Stimulated activated CD4-positive, alpha-beta T cell treated with anti-CD3 and anti-CD28 coated beads, Interleukin-2, amount 100 ng/mL, for 24 hours (primary cell): Measurements from ENCODE around the gene SLC32A1.
A peak's percentile ranks its signal among the peaks of the same experiment; 100 is the strongest.

Experiments used
- DNase-seq, 2 donors: peaks; one replicate each; pipeline ENCODE4 v3.0.0-alpha.2; 2020

Gene SLC32A1

GRCh38 chr20:38725931-38726803, 1.9 kb downstream of the SLC32A1 start:
- peak; percentile 60 to 67 for DNase-seq

DNA sequence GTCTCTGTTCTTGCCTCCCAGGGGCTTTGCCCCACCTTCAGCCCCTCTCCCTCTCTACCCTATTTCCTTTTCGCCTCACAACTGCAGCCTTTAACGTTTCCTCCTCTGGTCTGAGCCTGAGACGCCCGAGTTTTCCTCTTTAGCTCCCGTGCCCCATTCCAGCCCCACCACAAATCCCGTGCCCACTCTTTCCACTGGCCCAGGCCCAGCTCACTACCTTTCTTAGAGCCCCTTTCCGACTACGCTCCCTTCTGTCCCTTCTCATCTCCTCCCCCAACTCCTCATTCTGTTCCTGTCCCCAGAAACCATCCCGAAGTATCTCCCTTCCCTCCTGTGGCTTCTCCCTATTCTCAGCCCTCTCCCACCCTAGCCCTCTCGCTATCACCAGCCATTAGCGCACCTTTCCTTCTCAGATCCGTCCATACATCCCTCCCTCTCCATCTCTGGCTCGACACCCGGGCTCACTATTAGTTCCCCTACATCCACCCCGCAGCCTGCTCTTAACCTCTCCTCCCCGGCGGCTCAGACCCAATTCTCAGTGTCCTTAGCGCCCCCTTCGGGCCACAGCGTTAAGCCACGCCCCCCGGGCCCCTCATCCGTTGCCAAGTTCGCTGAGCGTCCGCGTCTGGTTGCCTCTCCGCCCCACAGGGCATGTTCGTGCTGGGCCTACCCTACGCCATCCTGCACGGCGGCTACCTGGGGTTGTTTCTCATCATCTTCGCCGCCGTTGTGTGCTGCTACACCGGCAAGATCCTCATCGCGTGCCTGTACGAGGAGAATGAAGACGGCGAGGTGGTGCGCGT, 2.7 kb downstream of the SLC32A1 start:
- DNase-seq = peak; percentile 69 to 82

- no peak for DNase-seq
These were observed 3.4 kb downstream of the SLC32A1 start for GRCh38 chr20:38727607-38728190.

GRCh38 chr20:38728191-38728781, 4.0 kb downstream of the SLC32A1 start:
- peak in 1 of 2 donors; percentile 6 for DNase-seq

DNA sequence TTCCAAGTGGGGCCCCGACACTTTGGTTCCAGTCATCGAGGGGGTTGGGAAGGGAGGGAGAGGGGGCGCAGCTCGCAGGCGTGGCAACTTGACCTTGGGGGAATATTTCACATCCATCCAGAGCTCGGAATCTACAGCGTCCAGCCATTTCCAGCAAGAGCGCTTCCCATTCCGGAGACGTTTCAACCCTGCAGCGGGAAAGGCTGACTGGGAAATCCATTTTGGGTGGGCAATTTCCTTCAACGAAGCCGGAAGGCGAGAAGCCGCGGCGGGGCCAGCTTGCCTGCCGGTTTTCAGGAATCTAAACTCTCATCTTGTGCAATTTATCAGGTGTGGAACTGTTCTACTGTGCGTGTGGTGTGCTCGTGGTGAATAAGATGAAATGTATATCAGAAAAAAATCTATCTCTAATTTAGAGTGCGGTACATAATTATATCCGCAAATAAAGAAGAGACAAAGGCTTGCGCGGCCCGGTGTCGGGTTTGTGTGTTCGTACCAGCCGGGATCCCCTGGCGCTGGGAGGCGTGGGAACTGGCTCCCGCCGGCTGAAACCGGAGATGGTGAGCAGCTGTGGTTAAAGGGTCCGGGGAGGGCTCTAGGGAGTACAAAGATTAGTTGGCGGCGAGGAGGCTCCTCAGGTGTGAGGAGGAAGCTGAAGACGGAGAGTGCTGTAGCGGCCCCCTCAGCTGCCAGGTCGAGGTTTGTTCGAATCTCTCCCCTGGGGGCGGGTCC, 4.8 kb downstream of the SLC32A1 start:
- peak in 1 of 2 donors; percentile 25 for DNase-seq

DNA sequence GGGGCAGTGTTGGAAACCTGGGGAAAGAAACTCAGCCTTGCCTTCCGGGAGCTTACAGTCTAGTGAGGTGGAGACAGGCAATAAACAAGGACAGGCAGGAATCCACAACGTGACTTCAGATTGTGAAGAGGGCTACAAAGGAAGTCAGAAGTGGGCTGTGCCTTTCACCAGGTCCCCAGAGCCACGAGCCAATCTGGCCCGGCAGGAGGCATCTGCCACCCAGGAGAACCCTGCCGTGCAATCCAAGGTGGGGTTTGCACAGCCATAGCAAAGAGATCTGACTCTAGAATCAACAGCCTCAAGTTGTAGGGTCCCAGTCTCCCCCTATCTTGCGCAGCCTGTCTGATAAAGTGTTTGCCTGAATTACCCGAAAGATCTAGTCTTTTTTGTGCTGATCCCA, 5.5 kb downstream of the SLC32A1 start:
- peak in 1 of 2 donors; percentile 2 for DNase-seq

GRCh38 chr20:38730167-38730988, 6.1 kb downstream of the SLC32A1 start:
- DNase-seq = peak in 1 of 2 donors; percentile 16

- peak; percentile 87 to 89 for DNase-seq
These were observed 6.9 kb downstream of the SLC32A1 start for GRCh38 chr20:38730989-38731737.

DNA sequence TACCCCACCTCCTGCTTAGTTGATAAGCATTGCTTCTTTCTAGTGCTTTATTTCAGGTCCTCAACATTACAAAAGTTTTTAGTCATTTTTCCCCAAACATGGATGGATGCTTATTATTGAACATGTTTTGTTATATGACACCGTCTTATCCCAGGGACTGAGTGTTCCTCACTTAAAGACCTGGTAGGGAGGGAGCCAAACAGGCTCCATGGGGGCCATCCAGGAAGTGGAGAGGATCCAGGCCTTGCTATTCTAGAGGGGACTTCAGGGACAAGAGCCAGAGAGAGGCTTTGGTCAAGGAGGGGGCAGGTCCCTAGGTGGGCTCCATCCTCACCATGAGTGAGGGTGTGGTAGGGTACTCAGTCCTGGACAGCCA, 7.4 kb downstream of the SLC32A1 start:
- DNase-seq = no peak

- no peak for DNase-seq
These were observed 8.7 kb downstream of the SLC32A1 start for GRCh38 chr20:38732981-38733380.

DNA sequence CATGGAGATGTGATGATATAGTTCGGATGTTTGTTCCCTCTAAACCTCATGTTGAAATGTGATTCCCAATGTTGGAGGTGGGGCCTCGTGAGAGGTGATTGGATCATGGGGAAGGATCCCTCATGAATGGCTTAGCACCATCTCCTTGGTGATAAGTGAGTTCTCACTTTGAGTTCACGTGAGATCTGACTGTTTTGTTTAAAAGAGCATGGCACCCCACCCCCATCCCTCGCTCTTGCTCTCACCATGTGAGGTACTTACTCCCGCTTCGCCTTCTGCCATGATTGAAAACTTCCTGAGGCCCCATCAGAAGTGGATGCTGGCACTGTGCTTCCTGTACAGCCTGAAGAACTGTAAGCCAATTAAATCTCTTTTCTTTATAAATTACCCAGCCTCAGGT, 10.9 kb downstream of the SLC32A1 start:
- no peak for DNase-seq

GRCh38 chr20:38737887-38738286, 13.6 kb downstream of the SLC32A1 start:
- no peak for DNase-seq

GRCh38 chr20:38745757-38746156, 21.5 kb downstream of the SLC32A1 start:
- DNase-seq = no peak

DNA sequence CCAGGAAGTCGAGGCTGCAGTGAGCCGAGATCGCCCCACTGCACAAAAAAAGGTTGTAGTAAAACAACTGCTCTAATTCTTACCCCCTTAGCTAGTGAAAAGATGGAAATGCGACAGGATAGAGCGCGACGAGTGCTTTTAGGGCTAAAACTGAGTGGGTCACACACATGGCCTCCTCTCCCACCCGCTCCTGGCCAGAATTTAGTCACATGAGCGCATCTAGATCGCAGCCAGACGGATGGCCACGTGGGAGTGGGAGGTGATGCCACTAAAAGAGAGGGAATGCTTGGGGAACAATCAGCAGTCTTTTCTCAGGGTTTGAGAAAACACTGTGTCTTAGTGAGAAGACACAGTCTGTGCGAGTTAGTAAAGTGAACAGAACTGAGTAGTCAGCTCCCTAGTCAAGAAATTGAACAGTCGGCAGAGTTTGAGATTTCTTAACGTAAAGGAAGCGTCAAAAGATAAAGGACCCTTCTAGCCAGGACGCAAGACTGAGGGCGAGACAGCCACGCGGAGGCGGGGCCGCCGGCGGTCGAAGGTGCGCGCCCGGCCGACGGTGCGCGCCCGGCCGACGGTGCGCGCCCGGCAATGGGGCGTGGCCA, 23.3 kb downstream of the SLC32A1 start:
- DNase-seq = no peak

GRCh38 chr20:38748097-38748860, 24.0 kb downstream of the SLC32A1 start, which contains the start of gene ACTR5:
TSS of gene ACTR5 (plus strand) at chr20:38748460. CDS start at chr20:38748479, 19 bp downstream.
- peak; percentile 98 to 99 for DNase-seq

DNA sequence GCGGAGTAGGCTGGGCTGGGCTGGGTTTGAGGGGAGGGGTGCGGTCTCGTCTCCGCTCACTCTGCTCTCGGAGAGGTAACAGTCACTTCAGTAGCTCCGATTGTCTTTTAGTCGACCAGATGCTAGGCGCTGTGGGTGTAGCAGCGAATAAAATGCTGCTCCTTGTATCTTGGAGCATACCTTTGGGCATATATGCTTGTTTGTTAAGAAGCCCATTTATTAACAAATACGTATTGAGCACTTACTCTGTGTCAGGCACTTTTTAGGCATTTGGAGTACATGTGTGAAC, 24.5 kb downstream of the SLC32A1 start:
- peak; percentile 62 to 66 for DNase-seq

GRCh38 chr20:38751360-38751976, 27.2 kb downstream of the SLC32A1 start:
- DNase-seq = peak in 1 of 2 donors; percentile 33

GRCh38 chr20:38752029-38752428, 27.7 kb downstream of the SLC32A1 start:
- no peak for DNase-seq

DNA sequence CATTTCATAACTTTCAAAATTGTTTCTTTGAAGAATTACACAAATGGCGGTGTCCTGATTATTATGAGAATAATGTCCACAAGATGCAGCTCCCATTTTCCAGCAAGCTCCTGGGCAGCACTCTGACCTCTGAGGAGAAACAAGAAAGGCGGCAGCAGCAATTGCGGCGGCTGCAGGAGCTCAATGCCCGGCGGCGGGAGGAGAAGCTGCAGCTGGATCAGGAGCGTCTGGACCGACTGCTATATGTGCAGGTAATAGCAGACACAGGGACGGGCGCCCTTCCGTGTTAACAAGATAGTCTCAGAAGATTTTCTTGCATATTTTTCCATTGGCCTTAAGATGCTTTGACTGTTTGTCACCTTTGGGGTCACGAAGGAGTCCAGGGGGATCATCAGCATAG, 30.6 kb downstream of the SLC32A1 start:
- no peak for DNase-seq
